NCI-H2029 treated with DMSO at 0.1 percent for 48 hours (cell line): ENCODE measurements around the gene FAM9B.
"Not testable (repeated sequence)": the region's sequence is repeated elsewhere in the genome, so short reads cannot be mapped to it uniquely, and the experiment has no call there.

Source experiments
- DNase-seq: peaks from one replicate; lab custom pipeline; 2025; lab: John Stamatoyannopoulos, UW

The FAM9B gene

DNA sequence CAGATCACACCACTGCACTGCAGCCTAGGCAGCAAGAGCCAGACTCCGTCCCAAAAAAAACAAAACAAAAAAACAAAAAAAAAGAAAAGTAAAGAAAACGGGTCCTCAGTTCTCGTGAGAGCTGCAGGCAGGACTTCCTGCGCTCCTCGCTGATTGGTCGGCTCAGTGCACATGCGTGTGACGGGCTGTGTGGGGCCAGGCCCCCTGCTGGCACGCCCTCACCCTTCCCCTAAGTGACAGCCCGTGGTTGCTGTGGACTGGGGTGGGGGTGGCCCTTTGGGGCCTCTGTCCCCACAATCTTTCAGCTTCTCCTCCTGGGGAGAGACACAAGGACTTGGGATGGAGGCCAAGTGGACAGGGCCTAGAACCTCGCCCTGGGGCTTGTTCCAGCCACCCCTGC is at the start of gene FAM9B:
Gene FAM9B (minus strand): TSS at position 139 of the 400 bp plus-strand sequence. CDS start 1,141 bp downstream, outside the sequence.
- DNase-seq, result no peak

DNA sequence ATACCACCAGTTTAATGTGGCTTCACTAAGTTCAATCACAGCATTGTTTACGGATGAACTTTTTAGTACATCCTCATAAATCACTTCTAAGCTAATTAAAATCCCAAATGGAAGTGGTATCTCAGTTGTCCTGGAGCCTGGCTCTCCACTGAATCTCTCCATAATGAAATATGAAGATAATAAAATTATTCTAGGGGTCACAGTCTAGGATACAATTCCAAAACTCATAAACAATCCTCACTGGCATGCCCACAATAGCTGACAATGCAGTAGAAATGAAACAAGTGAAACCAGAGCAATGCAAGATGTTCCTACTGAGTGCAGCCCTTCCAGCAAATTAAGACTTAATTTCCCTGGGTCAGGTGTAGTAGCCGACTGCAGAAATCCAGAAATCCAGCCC is 47.3 kb upstream of the FAM9B start:
- DNase-seq, result no peak

DNA sequence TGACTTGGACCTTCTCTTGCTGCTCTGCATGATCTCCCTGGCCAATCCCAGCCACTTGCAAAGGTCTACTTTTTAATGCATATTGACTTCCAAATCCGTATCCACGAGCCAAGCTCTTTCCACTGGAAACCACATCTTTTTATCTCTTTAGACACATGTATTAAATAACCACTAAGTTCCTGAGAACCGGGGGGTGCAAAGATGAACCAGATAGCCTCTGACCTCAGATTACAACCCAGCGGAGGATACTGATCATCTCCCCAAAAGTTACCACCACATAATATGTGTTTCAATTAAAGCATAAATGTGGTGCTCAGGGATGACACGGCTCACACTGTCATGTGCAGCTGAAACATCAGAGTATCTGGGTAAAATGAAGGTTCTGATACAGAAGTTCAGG is 40.4 kb upstream of the FAM9B start:
- no peak for DNase-seq

- no peak for DNase-seq
Measured at GRCh38 chrX:9072281-9072680, 38.4 kb upstream of the FAM9B start.

GRCh38 chrX:9071031-9071650 is 37.2 kb upstream of the FAM9B start:
- no peak for DNase-seq

- DNase-seq, result no peak
Measured at GRCh38 chrX:9069573-9069972, 35.6 kb upstream of the FAM9B start.

DNA sequence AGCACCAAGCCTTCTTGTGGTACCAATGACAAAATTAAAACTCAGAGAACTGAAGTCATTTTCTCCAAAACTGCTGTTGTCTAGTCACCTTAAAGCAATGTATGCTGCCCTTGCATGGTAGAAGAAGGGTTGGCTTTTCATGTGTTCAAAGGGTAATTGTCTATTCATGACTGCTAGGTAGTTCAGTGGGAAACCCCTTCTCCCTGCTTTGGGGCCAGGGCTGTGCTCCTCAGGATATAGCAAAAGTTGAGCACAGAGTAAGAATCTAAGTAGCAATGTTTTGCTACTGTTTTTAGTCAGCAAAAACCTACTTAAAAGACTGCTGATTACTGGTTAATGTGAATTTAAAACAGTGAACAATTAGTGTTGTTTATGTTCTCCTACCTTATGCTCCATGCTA is 30.8 kb upstream of the FAM9B start:
- no peak for DNase-seq

GRCh38 chrX:9062641-9063040 is 28.7 kb upstream of the FAM9B start:
- DNase-seq, result no peak

GRCh38 chrX:9055354-9055753 is 21.4 kb upstream of the FAM9B start:
- no peak for DNase-seq

DNA sequence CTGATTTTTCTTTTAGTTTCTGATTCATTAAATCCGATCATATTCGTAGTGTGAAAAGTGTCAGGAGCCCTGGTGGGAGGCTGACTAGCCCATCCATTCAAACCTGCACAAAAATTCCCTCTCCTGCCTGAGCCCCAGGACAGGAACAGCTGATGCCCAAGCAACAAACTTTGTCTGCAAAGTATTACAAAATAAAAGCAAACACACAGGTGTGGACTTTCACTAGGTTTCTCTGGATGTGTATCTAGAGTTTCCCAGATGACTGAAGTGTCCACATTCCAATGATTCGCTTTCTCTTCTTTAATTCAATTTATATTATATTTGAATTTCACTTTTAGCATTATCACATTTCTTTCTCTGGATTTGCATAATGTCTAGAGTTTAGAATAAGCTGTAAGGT is 18.2 kb upstream of the FAM9B start:
- DNase-seq, result no peak

DNA sequence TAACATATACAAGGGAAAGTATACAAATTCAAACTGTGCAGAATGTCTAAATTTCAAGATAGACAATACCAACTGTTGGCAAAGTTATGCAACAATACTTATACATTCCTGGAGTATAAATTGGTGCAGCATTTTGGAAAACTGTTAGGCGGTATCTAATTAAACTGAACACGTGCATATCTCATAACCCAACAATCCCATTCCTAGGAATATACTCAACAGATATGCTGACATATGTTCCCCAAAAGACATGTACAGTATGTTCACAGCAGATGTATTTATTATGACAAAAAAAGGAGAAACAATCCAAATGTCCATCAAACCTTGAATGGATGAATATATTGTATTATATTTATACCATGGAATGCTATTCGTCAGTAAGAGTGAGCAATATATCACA is 16.4 kb upstream of the FAM9B start:
- no peak for DNase-seq

GRCh38 chrX:9048801-9049200 is 14.9 kb upstream of the FAM9B start:
- DNase-seq, result no peak

- no peak for DNase-seq
Measured at GRCh38 chrX:9038244-9038643, 4.3 kb upstream of the FAM9B start.

DNA sequence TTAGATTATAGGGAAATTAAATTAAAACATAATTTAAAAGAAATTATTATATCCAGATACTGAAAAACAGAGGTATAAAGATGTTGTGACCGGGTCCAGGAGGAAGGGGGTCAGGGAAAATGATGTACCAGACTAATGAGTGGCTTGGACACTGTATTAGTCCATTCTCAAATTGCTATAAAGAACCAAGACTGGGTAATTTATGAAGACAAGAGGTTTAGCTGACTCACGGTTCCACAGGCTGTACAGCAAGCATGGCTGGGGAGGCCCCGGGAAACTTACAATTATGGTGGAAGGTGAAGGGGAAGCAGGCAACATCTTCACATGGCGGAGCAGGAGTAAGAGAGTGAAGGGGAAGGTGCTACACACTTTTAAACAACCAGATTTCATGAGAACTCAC is 3.4 kb upstream of the FAM9B start:
- no peak for DNase-seq

DNA sequence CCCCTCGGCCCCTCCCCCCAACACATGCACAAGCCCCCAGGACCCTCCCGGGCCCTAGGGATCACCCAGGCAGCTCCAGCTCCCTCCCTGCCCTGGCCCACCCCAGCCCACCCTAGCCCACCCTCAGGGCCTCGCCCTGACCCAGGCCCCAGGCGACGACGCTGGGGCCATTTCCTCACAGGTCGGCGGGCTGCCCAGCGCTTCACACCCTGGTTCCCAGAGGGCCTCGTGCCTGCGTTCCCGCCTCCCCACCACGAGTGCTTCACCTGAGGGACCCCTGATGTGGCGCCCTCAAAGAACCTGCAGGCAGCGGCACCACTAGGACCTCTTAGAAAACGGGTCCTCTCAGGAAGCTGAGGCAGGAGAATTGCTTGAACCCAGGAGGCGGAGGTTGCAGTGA is 341 bp downstream of the FAM9B start:
- DNase-seq, result no peak

DNA sequence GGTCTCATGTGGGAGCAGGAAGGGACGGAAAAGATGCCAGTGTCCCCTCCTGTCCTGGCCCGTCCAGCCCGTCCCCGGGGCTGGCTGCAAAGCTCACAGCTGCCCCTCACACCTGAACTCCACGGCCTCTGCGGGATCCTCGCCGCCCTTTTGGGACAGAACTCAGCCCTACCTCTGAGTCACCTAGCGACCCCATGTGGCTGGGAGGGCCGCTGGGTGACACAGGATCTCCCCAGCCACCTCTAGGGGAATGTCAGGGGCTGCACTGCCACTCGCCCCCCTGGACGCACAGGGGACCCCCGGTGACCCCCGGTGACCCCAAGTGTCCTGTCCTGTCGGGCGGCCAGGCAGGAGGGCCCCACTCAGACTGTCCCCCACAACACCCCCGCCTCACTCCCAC is 748 bp downstream of the FAM9B start:
- DNase-seq, result no peak

- DNase-seq, result no peak
Measured at GRCh38 chrX:9023293-9023692, 10.6 kb downstream of the FAM9B start.

GRCh38 chrX:9019151-9019550 is 14.8 kb downstream of the FAM9B start:
- no peak for DNase-seq

DNA sequence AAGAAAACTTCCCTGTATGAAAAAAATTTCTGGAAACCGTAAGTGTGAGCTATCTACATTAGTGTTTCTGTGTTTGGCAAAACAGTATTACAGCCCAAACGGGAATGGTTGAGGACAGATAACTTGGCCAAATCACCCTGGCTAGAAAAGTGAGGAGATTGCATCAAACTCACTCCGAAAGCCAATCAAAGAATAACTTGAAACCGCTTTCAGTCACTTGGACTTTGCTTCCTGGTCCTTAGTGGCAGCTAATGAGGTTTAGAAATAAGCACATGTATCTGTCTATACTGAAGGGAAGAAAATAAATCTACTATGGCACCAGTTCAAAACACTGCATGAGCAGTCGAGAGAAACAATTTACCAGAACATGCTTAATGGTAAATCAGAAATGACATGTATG is 15.6 kb downstream of the FAM9B start:
- not testable (repeated sequence) for DNase-seq

DNA sequence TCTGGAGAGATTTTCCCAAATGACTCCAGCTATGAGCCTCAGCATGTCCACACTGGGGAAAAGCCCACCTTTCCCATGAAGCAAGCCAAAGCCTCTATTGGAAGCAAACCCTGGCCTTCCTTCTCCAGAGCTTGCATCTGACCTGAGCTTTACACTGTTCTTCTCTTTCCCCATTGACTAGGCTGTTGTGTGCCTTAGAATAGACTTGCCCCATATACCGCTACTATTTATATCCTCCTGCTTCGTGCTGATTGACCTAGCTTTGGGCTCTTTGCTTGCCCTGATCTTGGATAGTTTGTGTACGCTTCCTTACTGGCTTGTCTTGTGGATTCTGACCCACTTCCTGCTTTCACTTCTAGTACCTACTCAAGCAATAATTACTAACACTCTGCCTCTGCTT is 30.9 kb downstream of the FAM9B start:
- no peak for DNase-seq

DNA sequence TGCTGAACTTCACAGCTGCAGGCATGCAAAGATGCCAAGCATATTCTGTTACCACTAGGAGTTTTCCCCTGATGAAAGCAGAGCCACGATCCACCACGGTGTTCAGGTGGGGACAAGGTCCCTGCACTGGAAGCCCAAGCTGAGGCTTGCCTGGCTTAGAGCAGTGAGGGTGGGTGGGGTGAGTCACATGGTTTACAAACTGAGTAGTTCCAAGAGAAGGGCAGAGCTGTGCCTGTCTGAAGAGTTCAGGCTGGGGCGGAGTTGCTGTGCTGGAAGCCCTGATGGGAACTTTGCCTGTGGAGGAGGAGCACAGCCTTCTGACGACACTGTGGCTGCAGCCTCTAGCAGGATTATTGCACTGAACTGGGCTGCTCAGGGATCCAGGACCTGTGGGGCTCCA is 45.5 kb downstream of the FAM9B start:
- DNase-seq, result no peak

DNA sequence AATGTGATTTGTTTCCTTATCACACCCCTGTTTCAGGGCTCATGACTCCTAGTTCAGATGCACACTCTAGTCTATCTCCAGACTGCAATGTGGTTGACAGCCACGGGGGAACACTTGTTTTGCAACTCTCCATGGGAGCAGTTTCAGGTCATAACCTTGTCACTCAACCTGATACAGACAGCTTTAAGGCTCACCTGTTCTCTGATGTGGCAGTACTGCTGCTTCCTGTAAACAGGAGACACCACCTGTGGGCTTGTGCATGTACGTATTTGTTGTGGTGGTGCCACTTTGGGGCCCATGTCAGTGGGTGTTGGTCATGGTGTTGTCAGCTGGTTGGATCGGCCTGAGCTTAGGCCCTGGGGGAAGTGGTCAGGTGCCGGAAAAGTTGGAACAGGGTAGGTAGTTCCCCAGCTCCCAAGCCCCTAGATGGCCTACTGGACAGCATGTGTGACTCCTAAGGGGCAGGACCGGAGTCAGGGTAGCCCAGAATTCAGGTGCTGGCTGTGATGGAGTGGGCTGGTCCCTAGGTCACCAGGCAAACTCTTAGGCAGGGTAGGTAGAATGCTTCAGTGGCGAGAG is 46.2 kb downstream of the FAM9B start:
- DNase-seq, result no peak

- DNase-seq, result no peak
Measured at GRCh38 chrX:8984231-8984630, 49.7 kb downstream of the FAM9B start.

DNA sequence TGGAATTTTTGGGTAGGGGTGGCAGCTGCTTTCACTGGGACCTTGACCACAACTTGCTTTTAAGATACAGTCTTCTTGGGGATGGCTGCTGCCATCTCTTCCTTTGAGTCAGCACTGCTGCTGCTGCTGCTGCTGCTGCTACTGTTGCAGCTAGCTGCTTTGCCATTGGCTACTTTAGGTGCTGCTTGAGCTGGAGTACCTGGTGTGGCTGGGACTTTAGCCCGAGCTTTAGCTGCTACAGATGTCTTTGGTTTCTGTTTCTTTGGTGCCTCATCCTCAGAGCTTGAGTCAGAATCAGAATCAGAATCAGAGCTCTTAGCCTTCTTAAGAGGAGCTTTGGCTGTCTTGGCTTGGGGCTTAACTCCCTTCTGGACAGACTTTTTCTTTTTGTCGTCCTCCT is 52.2 kb downstream of the FAM9B start:
- no peak for DNase-seq
